HG03520 (cell line): ENCODE measurements around the gene MKI67.
"Not testable (repeated sequence)": the region's sequence is repeated elsewhere in the genome, so short reads cannot be mapped to it uniquely, and the experiment has no call there.

Experiments used
- ATAC-seq: cut with Tn5 transposase; IDR thresholded peaks from one replicate; pipeline ENCODE4 v1.9.1; 2021; ENCODE audit warnings: mild to moderate bottlenecking, moderate library complexity; ENCODE audit not compliant: unreplicated experiment

MKI67 gene, protein sequence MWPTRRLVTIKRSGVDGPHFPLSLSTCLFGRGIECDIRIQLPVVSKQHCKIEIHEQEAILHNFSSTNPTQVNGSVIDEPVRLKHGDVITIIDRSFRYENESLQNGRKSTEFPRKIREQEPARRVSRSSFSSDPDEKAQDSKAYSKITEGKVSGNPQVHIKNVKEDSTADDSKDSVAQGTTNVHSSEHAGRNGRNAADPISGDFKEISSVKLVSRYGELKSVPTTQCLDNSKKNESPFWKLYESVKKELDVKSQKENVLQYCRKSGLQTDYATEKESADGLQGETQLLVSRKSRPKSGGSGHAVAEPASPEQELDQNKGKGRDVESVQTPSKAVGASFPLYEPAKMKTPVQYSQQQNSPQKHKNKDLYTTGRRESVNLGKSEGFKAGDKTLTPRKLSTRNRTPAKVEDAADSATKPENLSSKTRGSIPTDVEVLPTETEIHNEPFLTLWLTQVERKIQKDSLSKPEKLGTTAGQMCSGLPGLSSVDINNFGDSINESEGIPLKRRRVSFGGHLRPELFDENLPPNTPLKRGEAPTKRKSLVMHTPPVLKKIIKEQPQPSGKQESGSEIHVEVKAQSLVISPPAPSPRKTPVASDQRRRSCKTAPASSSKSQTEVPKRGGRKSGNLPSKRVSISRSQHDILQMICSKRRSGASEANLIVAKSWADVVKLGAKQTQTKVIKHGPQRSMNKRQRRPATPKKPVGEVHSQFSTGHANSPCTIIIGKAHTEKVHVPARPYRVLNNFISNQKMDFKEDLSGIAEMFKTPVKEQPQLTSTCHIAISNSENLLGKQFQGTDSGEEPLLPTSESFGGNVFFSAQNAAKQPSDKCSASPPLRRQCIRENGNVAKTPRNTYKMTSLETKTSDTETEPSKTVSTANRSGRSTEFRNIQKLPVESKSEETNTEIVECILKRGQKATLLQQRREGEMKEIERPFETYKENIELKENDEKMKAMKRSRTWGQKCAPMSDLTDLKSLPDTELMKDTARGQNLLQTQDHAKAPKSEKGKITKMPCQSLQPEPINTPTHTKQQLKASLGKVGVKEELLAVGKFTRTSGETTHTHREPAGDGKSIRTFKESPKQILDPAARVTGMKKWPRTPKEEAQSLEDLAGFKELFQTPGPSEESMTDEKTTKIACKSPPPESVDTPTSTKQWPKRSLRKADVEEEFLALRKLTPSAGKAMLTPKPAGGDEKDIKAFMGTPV (N-terminal part only)

DNA sequence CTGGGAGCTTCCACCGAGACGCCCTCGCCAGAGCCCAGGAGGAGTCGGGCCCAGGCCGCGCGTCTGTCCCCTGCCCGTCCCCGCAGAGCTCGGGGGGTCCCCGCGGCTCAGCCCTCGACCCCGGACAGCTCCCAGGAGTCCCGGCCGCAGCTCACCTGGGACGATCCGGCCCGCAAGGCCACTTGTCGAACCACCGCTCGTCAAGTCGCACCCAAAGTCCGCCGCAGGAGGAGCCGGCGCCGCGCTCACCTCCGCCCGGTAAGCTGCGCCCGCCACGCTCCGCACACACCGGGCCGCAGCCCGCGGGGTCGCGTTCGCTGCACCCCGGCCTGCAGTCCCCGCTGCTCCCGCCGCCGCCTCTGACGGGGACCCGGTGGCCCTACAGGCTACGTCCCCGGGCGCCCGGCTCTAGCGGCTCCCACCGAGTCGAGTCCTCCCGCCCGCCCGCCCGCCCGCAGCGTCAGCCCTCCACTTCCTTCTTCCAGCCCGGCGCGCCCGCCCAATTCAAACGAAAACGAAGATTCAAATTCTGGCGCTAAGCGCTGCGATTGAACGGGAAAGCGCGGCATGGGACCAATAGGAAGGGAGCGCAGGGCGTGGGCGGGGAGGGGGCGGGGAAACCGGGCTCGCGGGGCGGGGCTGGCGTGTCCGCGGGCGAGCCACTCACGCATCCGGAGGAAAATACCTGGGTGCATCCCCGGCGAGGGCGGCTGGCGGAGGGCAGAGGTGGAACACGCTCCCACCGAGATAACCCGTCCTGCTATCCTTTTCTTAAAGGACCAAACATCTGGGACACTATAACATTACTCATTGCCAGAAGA lies at the start of gene MKI67:
TSS of gene MKI67 (minus strand) at position 480 of the 821 bp plus-strand sequence. CDS start 756 bp downstream, outside the sequence.
- ATAC-seq = peak; percentile 76

DNA sequence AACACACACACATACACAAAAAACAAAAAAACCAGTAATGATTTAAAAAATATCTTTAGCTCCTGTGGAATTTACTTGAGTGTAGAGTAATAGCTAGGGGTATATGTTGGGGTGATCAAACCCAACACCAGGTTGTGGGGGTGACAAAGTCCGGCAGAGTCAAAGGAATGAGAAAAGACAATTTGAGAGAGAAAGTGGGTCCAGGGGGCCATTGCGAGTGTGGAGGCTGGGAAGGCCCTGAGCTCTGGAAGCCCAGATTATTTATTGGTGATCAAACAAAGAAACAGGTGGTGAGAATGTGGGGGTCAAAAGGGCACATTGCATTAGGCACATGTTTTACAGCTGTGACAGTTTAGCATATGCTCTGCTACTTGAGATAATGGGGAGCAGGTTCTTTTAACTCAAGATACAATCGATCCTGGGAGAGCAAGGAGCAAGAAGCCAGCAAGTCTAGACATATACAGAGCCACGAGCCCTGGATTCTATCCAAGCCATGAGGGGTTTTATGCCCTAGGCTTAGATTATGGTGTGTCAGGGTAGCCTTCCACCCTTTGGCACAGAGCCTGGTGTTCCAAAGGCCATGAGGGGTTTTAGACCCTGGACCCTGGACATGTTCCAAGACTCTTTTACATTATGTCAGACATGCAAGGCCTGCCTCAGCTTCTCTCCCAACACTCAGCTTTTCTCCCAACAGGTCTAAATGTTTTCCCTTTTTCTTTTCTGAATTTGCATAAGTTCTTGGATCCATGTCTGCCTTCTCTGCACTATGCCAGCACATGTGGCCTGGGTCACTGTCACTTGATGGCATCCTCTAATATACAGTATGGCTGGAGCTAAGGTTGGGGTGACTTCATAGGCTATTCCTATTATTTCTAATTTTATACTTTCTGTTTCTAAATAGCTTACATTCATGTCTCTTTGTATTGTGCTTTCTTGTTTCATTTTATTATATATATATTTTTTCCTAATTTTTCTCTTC lies 48.6 kb upstream of the MKI67 start:
- no peak for ATAC-seq

DNA sequence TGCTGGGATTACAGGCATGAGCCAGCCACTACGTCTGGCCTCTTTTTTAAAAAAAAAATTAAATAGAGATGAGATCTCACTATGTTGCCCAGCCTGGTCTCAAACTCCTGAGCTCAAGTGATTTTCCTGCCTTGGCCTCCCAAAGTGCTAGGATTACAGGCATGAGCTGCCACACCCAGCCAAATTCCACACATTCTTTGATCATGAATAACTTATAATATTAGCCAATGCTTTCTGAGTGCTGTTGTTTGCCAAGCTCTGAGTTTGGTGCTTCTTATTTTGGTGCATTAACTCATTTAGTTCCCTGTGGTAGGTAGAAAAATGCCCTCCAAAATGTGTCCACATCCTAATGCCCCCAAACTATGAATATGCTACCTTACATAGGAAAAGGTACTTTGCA lies 47.2 kb upstream of the MKI67 start:
- no peak for ATAC-seq

DNA sequence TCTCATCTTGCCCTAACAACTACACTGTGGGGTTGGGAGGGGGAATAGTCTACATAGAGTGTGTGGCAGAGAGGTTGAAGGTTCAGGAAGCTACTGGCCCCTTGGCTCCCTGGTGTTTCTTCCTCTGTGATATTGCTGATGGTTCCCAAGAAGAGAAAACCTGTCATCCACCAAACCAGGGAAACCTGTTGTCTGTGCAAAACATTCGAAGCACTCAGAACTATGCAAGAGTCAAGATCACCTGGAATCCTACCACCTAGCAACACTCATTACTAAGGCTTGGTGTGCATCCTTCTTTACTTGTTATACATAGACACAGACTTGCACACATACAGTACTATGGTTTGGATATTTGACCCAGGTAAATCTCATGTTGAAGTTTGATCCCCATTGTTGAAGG lies 46.5 kb upstream of the MKI67 start:
- no peak for ATAC-seq

DNA sequence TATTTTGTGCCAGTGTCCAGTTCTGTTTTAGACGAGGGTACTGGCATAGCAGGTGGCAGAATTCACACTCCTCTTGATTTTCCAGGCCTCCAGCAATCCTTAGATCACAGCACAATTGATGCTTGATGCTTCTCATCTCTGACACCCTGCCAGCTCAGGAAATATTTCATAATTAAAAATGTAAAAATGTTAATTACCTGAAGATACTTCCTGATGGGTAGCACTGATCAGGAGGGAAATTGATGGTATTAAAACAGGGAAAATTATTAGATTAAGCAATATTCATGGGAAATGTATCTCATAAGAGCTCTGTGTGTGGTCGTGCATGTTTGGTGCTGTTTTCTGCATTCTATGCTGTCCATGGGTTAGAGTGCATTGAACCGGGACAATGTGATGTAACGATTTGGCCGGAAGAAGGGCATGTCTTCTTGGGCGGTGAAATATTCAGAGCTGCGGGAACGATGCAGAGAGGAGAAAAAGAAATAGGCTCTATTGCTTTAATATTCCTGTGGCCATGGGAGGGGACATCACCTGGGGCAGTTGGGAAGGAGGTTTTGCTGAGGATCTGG lies 43.7 kb upstream of the MKI67 start:
- ATAC-seq = no peak

DNA sequence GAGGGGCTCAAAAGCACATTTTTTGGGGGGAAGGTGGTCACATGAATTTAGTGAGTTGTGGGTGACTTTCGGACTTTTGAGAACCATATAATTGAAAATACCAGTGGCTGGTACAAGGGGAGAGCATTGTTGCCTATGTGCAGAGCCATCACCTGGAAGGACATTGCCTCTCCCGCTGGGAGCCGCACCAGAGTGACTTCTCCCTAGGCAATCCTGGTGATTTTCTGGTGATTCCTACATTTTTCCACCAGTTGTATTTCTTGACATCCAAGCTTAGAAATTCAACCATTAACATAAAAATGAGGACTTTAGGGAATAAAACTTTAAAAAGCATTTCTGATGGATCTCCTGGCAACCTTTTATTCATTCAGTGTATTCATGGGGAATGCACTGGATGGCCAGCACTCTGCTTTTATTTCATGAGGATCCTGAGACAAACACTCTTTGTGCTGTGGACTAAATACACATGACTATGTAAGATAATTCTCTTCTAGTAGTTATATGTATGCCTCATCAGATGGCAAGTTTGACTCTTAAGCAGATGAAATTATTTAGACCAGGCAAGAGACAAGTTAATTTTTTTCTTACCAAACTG lies 41.8 kb upstream of the MKI67 start:
- ATAC-seq = no peak

DNA sequence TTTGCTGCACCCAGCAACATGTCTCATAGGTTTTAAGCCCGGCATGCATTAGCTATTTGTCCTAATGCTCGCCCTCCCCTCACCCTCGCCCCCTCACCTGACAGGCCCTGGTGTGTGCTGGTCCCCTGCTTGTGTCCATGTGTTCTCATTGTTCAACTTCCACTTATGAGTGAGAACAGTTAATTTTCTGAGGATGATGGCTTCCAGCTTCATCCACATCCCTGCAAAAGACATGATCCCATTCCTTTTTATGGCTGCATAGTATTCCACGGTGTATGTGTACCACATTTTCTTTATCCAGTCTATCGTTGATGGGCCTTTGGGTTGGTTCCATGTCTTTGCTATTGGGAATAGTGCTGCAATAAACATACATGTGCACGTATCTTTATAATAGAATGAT lies 40.9 kb upstream of the MKI67 start:
- ATAC-seq = not testable (repeated sequence)

DNA sequence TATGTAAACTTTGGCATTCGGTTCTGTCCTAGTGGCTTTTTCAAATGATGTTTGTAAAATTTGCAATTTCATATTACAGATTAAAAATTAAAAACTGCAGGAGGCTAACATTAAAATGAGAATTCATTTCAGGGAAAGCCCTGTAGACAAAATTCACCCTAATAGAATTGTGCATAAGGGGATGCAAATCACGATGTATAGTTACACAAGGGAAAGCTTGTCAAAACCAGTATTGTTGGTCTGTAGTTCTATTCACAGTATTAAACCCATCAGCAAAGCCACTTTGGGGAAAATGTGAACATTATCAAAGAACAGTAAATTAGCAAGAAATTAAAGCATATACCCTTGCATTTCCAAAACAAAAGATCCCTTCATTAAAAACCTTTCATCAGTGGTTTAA lies 39.9 kb upstream of the MKI67 start:
- no peak for ATAC-seq

DNA sequence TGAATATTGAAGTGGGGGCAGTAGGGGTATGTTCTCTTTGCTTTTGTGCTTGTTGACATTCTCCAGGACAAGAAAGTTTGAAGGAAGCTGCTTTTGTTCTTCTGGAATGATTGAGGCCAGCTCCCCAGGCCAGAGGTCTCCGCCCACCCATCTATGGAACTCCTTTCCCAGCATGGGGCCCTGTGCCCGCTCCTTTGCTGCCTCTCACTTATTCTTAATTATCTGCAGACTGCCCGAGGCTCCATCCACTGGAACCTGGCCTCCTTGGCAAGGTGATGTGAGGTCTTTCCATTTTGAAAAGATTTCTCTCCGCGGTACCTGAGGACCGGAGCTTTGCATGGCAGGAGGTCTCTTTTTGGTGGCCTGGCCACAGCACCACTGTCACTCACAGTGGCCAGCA lies 39.3 kb upstream of the MKI67 start:
- no peak for ATAC-seq

DNA sequence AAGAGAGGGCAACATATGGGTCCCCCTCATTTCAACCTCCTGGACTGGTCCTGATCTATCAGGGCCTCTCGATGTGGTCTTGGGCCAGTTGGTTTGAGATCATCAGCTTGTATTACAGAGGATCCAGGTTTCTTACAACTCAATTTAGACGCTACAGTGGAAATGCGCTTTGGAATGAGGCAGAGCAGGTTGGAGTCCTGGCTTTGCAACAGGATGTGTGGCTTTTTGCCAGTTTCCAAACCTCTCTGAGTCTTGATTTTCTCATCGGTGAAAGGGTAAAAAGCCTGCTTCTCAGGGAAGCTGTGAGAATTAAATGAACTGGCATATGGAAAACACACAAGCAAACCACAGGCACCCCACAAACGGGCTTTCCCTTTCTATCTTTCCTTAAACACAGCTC lies 37.5 kb upstream of the MKI67 start:
- ATAC-seq = no peak

DNA sequence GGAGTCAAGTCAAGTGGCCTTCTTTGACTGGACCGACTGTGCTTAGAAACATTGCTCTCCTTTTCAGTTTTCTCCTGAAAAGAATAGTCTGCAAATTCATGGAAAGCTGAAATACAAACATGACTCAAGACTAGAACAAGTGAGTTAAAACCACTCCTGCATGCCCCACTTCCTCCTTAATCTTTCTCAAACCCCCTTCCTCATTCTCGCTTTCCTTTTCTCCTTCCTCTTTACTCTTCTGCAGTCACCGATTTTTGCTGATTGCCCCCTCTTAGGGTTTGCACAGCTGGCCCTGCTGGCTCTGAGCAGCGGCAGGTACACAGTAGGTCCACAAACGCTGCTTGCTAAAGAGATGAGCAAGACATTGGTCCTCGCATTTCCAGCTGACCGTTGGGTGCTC lies 34.8 kb upstream of the MKI67 start:
- ATAC-seq = peak; percentile 62

DNA sequence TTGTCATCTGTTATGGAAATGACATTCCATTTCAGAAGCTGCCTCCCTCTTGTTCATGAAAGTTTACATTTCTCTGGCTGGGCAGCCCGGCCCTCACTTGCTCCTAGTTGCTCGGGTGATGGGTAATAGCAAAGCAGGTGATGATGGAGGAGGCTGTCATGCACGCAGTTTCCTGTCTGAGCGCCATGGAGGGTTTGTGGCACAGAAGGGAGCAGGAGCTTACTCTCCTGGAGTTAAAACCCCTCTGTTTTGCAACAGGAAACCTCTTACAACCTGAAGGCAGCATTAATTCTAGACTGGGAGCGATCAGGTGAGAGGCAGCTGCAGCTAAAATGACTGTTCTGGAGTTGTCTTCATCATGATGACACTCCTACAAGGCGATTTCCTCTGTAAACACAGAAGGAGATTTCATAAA lies 34.1 kb upstream of the MKI67 start:
- no peak for ATAC-seq

DNA sequence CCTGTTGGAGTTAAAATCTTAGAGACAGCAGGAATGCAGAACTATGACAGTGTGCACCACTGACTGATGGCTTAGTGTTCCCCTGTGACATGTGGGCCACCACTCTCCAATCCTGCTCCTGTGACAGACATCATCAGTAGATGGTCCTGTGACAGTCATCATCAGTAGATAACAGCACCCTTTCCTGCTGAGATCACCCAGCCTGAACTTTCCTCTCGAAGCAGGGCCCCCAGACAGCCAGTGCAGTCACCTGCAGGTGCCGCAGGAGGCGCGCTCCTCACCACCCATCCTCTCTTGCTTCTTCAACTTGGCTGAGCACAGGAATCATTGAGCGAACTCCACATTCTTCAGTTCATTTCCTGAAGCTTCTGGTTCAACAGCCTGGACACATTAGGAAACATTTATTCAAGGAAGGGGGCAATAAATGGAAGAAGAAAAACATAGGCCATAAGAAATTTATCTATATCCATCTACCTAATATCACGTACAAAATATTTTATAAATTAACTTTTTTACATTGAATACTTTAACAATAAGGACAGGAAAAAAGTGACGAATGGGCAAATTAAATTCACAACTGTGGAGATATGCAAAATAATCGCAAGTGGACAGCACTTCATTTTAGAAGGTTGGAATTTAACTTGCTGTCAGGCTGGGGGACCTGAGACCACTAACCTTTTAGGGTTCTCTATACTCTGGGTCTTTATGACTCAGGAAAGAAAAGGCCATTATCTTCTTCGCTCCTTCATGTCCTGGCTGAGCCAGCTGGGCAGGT lies 32.0 kb upstream of the MKI67 start:
- no peak for ATAC-seq

DNA sequence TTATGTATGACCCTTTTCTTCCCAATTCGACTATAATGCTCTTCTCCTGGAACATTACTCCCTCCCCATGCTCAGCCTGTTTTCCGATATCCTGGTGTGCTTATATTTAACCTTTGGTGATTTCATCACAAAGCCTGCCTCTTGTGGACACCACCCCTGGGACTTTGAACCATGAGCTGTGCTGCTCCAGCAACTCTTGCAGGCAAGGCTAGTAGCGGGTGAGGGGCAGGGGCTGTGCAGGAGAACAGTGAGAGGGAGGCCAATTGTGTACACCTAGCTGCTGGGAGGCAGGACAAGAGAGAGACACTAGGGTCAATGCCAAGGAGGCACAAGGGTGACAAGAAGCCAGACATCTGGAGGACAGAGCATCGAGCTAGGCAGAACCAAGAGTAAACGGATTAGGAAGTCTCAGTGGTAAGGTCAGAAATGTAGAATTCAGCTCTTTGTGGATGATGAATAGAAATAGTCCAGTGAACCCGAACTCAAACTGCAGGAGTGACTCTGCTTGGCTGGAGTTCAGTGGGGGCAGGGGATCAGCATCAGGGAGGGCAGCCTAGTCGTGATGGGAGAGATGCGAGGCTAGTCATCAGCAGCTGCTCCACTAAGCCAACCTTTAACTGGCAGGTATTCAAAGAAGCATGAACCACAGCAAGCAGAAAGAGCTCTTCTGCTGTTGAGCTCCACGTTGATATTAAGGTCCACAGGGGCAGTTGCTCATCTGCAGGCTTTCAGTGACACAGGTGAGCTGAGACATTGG lies 31.0 kb upstream of the MKI67 start:
- ATAC-seq = no peak

DNA sequence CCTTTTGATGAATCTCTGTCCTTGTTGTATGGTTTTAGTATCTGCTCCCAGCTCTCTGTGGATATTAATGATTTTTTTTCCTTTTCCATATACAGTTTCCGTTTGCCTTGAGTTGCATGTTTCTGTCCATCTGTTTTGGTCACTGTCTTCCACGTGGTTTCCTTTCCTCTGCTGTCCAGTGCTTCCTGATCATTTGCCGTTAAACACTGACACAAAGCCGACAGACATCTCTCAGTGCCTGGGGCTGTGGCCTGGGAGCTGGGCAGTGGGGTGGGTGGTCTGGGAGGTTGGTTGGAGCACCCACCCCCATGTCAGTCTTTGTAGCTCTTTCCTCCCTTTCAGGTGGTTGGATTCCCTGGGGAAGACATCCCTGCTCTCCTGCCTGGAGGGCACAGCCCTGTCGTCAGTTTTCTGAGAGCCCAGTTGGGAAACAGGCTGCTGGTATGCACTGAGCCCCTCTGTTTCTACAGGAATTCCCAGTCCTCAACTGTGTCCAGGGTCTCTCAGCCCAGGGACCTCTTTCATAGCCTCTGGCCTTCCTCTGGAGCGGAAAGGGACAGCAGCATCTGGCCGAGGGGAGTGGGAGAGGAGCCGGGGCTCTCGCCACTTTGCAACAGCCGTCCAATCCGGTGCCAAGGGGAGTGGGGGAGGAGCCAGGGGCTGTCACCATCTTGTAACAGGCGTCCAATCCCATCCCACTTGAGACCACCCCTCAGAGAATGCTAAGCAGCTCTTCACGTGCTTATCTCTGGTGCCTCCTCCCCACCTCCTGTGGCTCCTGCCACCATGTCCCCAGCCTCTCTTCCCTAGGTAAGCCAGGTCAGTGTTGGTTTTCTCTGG lies 26.7 kb upstream of the MKI67 start:
- ATAC-seq = no peak

DNA sequence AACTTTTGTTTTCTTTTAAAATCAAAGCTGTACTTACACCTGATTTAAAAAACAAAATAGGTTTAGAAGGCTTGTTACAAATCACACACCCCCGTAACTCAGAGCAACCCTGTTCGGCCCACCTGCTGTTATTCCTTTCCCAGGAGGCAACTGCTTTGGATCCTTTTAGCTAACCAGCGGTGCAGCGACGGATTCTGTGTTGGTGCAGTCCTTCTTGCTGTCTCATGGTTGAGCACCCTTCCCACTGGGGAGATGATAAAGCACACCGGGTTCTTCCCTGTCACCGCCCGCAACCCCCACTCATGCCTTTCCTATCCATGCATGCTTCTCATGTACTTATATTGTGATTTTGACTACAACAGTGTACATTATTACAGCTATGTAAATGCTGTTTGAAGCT lies 24.8 kb upstream of the MKI67 start:
- no peak for ATAC-seq
